Vagina (tissue), 2 donors: ENCODE measurements around the gene KDM4C.

Experiments used
- CTCF ChIP-seq, 3 experiments: fragments of 450-650 bp in 2 of 3; fragments of 200-600 bp in 1 of 3; sonication (generic) in 1 of 3; IDR thresholded peaks; one replicate each; pipeline ENCODE4 v1.5.1; 2017 to 2019; ENCODE audit warnings: antibody characterized with exemption in 3 of 3, mild to moderate bottlenecking in 2 of 3, moderate library complexity in 2 of 3
- POLR2A ChIP-seq, 2 donors: fragments of 450-650 bp; IDR thresholded peaks; one replicate each; pipeline ENCODE4 v1.6.1; 2017; ENCODE audit warnings: antibody characterized with exemption in 2 of 2, mild to moderate bottlenecking in 2 of 2, moderate library complexity in 2 of 2

- TF ChIP-seq CTCF (IDR thresholded peaks at IDR 0.05) (no peak), POLR2A (IDR thresholded peaks at IDR 0.05) (no peak)
Measured at GRCh38 chr9:6811436-6811835, 53.7 kb downstream of the KDM4C start.
